ENCODE data around the gene SYT17.

- TF ChIP-seq ARNTL (CRISPR knock-in tag; IDR thresholded peaks at IDR 0.05; ENCODE audit: borderline replicate concordance, low read depth) (no peak), TOX (CRISPR knock-in tag; IDR thresholded peaks at IDR 0.05; ENCODE audit: borderline replicate concordance) (no peak), PATZ1 (CRISPR knock-in tag; IDR thresholded peaks at IDR 0.05; ENCODE audit: borderline replicate concordance) (no peak), PPARA (CRISPR knock-in tag; IDR thresholded peaks at IDR 0.05; ENCODE audit: borderline replicate concordance) (no peak), TSHZ2 (CRISPR knock-in tag; IDR thresholded peaks at IDR 0.05) (no peak), BACH2 (CRISPR knock-in tag; IDR thresholded peaks at IDR 0.05; ENCODE audit: borderline replicate concordance) (no peak), GLIS3 (CRISPR knock-in tag; IDR thresholded peaks at IDR 0.05) (no peak)
Observed at GRCh38 chr16:19133600-19133999, 34.4 kb upstream of the SYT17 start.
